ENCODE results near the gene TBX20.
"Not testable (repeated sequence)": the region's sequence is repeated elsewhere in the genome, so short reads cannot be mapped to it uniquely, and the experiment has no call there.

TBX20 gene

GRCh38 chr7:35254496-35255442, 869 bp upstream of the TBX20 start:
- DNase-seq, result no peak

- no peak for DNase-seq
Observed at GRCh38 chr7:35253460-35253709, 515 bp downstream of the TBX20 start.

- no peak for DNase-seq
Observed at GRCh38 chr7:35252612-35253459, 1.1 kb downstream of the TBX20 start.

DNA sequence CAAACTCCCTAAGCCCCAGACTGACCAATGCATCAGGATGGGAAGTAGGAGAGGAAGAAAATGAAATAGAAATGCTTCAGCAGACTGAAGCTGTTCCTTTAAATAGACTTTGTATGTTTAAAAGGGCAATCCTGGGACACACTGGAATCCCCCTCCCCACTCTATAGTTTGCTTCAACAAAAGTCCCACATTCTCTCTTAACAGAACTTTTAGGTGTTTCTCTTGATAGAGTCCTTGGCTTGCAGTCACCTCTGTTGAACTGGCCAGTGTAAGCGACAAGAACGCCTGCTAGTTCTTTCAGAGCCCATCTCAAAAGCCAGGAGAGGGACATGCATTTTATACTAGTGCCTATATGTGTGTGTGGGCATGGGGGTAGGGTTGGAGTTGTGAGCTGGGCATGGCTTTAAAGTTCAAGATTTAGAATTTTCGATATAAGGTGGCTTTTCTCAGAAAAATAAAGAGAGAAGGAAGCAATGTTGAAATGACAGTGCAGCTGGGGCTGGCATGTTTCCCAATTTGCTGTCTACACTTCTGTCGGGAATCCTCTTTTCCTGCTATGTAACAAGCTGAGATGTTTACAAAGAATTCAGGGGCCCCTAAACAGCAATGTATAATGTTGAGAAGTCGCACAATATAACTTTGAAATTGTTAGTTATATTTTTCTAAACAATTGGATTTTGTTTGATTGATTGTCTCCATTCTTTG, 2.1 kb downstream of the TBX20 start:
- DNase-seq, result no peak

DNA sequence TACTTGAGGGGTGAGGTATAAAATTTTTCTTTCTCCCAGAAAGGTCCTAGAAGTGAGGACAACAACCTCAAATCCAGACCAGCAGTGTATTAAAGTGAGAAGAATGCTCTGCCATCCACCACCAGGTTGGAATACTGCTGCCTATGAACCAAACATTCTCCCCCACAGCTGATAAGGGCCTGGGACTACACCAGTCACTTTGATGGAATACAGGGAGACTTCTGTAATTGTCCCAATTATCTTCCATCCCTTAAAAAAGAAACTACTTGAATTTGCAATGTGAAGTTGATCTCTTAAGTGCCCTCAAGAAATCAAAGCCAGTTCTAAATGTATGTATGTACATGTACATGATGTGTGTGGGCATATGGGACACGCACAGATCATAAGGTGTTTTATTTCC, 3.0 kb downstream of the TBX20 start:
- DNase-seq, result no peak

GRCh38 chr7:35250452-35250851, 3.4 kb downstream of the TBX20 start:
- DNase-seq, result no peak

- no peak for DNase-seq
Observed at GRCh38 chr7:35249537-35249907, 4.4 kb downstream of the TBX20 start.

DNA sequence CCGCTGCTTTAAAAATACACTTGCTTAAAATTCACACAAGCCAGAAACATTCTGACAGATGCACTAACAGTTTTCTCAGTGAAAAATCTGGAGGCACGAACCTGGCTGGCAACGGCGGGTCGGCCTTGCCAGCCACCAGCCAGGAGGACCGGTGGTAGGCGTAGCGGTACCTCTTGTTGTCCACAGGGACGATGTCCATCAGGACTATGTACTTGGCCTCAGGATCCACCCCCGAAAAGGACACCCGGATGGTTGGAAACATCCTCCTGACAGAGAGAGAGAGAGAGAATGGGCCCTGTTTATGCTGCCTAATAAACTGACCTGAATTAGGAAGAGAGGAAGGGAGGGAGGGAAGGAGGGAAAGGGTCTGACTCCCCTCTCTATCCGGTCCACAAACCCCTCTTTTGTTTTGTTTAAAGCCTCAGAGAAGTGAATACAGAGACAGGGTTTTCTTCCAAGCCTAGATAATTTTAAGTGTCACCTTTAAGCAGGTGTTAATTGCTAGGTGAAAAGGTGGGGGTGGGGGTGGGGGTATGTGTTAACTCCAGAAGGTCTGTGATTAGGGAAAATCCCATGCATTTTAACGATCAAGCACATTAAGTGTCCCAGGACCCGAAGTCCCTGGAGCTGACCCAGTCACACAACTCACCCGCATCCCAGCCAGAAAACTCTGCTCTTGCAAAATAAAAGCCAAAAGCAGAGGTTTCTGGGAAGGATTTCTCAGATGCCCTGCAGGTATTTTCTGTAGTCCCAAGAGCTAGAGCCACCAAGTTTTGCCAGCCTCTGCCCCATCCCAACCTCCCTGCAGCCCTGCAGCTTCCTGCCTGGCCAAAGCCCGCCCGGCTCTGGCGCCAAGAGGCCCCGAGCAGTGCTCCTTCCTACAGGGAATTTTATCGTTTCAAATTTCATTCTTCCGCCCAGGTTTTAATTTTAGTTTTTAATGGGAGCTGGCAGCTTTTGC, 5.0 kb downstream of the TBX20 start:
- DNase-seq, result no peak

- no peak for DNase-seq
Observed at GRCh38 chr7:35246819-35247218, 7.1 kb downstream of the TBX20 start.

- no peak for DNase-seq
Observed at GRCh38 chr7:35241884-35242283, 12.0 kb downstream of the TBX20 start.

- no peak for DNase-seq
Observed at GRCh38 chr7:35241436-35241835, 12.5 kb downstream of the TBX20 start.

GRCh38 chr7:35241008-35241407, 12.9 kb downstream of the TBX20 start:
- not testable (repeated sequence) for DNase-seq

GRCh38 chr7:35238456-35238855, 15.4 kb downstream of the TBX20 start:
- not testable (repeated sequence) for DNase-seq

GRCh38 chr7:35232994-35233393, 20.9 kb downstream of the TBX20 start:
- no peak for DNase-seq

GRCh38 chr7:35231221-35231620, 22.7 kb downstream of the TBX20 start:
- DNase-seq, result not testable (repeated sequence)

DNA sequence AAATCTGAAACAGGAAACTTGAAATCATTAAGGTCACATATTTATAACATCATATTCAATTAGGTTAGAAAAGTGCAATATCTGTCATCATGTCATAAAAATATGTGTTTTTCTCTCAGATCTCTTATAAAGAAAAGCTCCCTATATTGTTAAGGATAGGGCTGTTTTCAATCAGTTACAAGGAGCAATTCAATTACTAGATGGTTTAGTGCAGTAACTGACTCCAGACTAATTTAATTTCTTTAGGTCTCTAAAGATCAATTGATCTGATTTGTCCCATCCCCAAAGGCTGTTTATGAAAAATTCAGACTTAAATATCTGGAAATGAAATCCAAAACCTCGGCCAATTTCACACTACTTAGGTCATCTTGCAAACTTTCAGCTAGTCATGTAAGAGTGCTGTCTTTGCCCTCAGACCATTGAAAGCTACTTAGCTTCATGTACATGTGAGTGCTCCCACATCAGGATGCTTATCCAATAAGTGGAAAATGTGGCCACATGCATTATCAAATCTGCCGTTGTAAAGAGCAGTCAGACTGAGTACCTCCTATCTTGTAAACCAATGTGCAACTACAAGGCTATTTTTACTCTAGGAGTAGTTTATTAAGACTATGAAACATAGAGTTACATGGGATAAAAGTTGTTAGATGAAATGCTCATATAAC, 24.7 kb downstream of the TBX20 start:
- not testable (repeated sequence) for DNase-seq

- DNase-seq, result not testable (repeated sequence)
Observed at GRCh38 chr7:35228496-35229051, 25.3 kb downstream of the TBX20 start.

DNA sequence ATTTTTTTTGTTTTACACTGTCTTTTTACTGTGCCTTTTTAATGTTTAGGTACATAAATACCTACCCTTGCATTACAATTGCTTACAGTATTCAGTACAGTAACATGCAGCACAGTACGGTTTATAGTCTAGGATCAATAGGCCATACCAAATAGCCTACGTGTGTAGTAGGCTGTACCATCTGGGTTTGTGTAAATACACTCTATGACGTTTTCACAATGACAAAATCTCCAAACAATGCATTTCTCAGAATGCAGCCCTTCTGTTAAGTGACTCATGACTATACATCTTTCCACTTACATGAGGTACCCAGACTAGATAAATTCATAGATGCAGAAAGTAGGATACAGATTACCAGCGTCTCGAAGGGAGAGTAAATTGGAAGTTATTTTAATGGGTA, 26.5 kb downstream of the TBX20 start:
- DNase-seq, result not testable (repeated sequence)

DNA sequence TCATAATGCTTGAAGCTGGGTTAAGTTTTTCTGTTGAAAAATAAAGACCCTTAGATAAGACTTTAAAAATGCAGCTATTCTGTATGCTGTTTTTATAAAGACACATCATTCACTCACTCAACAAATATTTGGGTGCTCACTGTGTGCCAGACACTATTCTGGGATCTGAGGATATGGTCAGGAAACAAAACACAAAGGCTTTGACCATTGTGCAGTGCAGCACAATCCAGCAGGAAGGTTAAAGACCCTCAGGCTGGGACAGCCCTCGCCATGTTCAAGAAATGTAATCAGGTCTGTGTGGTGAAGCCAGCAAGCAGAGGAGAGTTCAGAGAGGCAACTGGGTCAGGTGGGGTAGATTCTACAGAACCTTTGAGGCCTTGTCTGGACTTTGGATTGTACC, 31.5 kb downstream of the TBX20 start:
- not testable (repeated sequence) for DNase-seq

DNA sequence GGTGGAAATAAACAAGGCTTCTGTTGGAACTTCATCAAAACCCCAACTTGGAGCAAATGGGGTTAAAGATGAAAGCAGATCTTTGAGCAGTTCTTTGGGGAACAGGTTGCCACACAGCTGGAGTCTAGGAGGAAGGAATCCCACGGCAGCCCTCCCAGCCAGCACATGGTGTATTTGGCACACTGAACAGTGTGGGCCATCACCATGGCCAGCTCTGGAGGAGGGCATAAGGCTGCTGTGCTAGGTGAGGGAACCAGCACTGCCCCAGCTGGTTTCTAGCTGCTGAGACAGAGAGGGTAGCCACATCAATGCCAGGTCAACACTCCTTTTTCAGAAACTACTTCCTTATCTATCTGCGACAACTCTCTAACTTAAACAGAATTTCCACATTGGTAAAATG, 33.7 kb downstream of the TBX20 start:
- DNase-seq, result not testable (repeated sequence)

GRCh38 chr7:35216033-35216432, 37.9 kb downstream of the TBX20 start:
- not testable (repeated sequence) for DNase-seq
